SK-N-MC (cell line): Measurements from ENCODE around the gene PRND.
"Not testable (repeated sequence)": the region's sequence is repeated elsewhere in the genome, so short reads cannot be mapped to it uniquely, and the experiment has no call there.

ENCODE experiments used
- DNase-seq: peaks from one replicate; pipeline ENCODE4 v3.0.0-alpha.2; 2011; ENCODE audit warnings: low read depth, low spot score
- H3K27ac ChIP-seq: fragments of 200-600 bp; sonication (generic); 2 replicates; pipeline ENCODE4 v1.5.1; 2016; ENCODE audit warnings: mixed run types
- H3K36me3 ChIP-seq: fragments of 200-600 bp; sonication (generic); 2 replicates; pipeline ENCODE4 v1.6.1; 2017; ENCODE audit warnings: antibody characterized with exemption, low read length, mixed read lengths; ENCODE audit not compliant: insufficient read depth
- H3K4me3 ChIP-seq: fragments of 200-600 bp; sonication (generic); 2 replicates; pipeline ENCODE4 v1.5.1; 2016
- H3K9ac ChIP-seq: fragments of 200-600 bp; sonication (generic); 2 replicates; pipeline ENCODE4 v1.8.0; 2017; ENCODE audit warnings: mixed run types, mixed read lengths; ENCODE audit not compliant: insufficient read length
- H3K9me3 ChIP-seq: fragments of 200-600 bp; sonication (generic); 2 replicates; pipeline ENCODE4 v1.6.1; 2017; ENCODE audit warnings: low read depth, mild to moderate bottlenecking, antibody characterized with exemption, low read length, moderate library complexity, mixed read lengths
- EZH2 ChIP-seq: fragments of 200-600 bp; sonication (generic); IDR thresholded peaks from one replicate; pipeline ENCODE4 v1.6.1; 2017; ENCODE audit warnings: antibody characterized with exemption
- FOXP2 ChIP-seq: optimal IDR thresholded peaks from 2 replicates; pipeline ENCODE3; 2011; ENCODE audit warnings: mild to moderate bottlenecking, moderate library complexity; ENCODE audit not compliant: insufficient read depth; ENCODE audit errors: extremely low read length, control extremely low read depth
- POLR2AphosphoS5 ChIP-seq: IDR thresholded peaks from 2 replicates; pipeline ENCODE4 v1.6.1; 2012; ENCODE audit warnings: mild to moderate bottlenecking, low read depth, low read length, borderline replicate concordance

Gene PRND

GRCh38 chr20:4765681-4766080 is 44.0 kb downstream of the PRND start:
- no peak for TF ChIP-seq EZH2
- no peak for TF ChIP-seq POLR2AphosphoS5
- no peak for DNase-seq
- no peak overlapping the region for H3K4me3 ChIP-seq
- no peak overlapping the region for H3K9ac ChIP-seq
- no peaks in the 10 kb centered on the region for H3K9me3 ChIP-seq
- no peak overlapping the region for H3K27ac ChIP-seq
- no peaks in the 10 kb centered on the region for H3K36me3 ChIP-seq

- no peak for DNase-seq
- Histone ChIP-seq H3K27ac (no peak overlapping the region), H3K36me3 (no peaks in the 10 kb centered on the region), H3K4me3 (no peak overlapping the region), H3K9me3 (no peaks in the 10 kb centered on the region), H3K9ac (no peak overlapping the region)
- TF ChIP-seq EZH2 (no peak), POLR2AphosphoS5 (no peak)
These were observed 44.9 kb downstream of the PRND start for GRCh38 chr20:4766631-4767030.

- H3K9ac ChIP-seq: no peak overlapping the region
- no peak overlapping the region for H3K4me3 ChIP-seq
- H3K27ac ChIP-seq: no peak overlapping the region
- H3K36me3 ChIP-seq: no peaks in the 10 kb centered on the region
- TF ChIP-seq FOXP2: no peak
- TF ChIP-seq EZH2: no peak
- no peak for TF ChIP-seq POLR2AphosphoS5
- DNase-seq: no peak
- H3K9me3 ChIP-seq: no peaks in the 10 kb centered on the region
These were observed 45.4 kb downstream of the PRND start for GRCh38 chr20:4767084-4767483.

DNA sequence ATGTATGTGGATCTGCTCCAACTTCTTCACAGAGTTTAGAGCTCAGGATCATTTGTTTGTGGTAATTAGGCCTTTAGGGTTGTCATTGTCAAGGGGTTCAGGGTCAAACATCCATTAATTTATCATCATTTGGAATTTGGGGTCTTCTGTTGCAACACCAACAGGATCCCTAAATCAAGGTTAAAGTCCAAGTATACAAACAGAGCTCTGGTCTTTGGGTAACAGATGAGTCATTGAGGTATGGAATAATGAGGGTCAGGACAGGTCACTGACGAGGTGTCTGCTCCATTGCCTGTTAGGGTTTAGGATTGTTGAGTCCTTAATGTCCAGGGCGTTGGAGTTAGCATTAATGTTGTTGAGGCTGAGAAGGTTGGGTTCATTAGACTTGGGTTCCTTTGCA is 47.6 kb downstream of the PRND start:
- H3K27ac ChIP-seq: no peak overlapping the region
- no peaks in the 10 kb centered on the region for H3K9me3 ChIP-seq
- no peak for DNase-seq
- H3K36me3 ChIP-seq: no peaks in the 10 kb centered on the region
- H3K9ac ChIP-seq: no peak overlapping the region
- TF ChIP-seq EZH2: no peak
- H3K4me3 ChIP-seq: no peak overlapping the region

- Histone ChIP-seq H3K9me3 (no peaks in the 10 kb centered on the region), H3K27ac (no peak overlapping the region), H3K4me3 (no peak overlapping the region), H3K9ac (no peak overlapping the region), H3K36me3 (no peaks in the 10 kb centered on the region)
- TF ChIP-seq EZH2: no peak
- no peak for TF ChIP-seq POLR2AphosphoS5
- no peak for TF ChIP-seq FOXP2
- DNase-seq: no peak
These were observed 48.3 kb downstream of the PRND start for GRCh38 chr20:4770026-4770425.

GRCh38 chr20:4771004-4771403 is 49.3 kb downstream of the PRND start:
- TF ChIP-seq FOXP2 (no peak), POLR2AphosphoS5 (no peak), EZH2 (no peak)
- Histone ChIP-seq H3K36me3 (no peaks in the 10 kb centered on the region), H3K27ac (no peak overlapping the region), H3K4me3 (no peak overlapping the region), H3K9me3 (no peaks in the 10 kb centered on the region), H3K9ac (no peak overlapping the region)
- DNase-seq: no peak

DNA sequence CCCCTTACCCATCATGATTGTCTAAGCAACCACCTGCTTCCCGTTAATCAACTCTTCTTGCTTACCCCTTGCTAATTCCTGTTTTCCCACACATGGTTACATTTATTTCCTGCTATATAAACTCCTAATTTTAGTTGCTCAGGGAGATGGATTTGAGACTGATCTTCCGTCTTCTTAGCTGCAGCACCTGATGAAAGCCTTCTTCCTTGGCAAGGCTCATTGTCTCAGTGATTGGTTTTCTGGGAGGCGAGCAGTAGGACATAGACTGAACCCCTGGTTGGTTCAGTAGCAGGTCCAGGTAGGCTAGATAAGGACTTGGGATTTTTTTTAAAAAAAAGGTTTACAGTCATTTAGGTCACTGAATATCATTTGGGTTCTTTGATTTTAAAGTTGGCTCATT is 50.4 kb downstream of the PRND start:
- Histone ChIP-seq H3K36me3 (no peaks in the 10 kb centered on the region), H3K27ac (no peak overlapping the region), H3K9me3 (no peaks in the 10 kb centered on the region), H3K4me3 (no peak overlapping the region), H3K9ac (no peak overlapping the region)
- TF ChIP-seq EZH2: no peak
- no peak for TF ChIP-seq FOXP2
- no peak for TF ChIP-seq POLR2AphosphoS5
- DNase-seq: no peak

DNA sequence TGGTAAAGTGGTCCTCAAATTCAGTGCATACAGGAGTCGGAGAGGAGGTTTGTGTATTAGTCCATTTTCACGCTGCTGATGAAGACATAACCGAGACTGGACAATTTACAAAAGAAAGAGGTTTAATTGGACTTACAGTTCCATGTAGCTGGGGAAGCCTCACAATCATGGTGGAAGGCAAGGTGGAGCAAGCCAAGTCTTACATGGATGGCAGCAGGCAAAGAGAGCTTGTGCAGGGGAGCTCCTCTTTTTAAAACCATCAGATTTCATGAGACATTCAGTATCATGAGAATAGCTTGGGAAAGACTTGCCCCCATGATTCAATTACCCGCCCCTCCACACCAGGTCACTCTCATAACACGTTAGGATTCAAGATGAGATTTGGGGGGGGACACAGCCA is 51.3 kb downstream of the PRND start:
- H3K36me3 ChIP-seq, H3K27ac ChIP-seq, H3K4me3 ChIP-seq, DNase-seq, H3K9me3 ChIP-seq, H3K9ac ChIP-seq: not testable (repeated sequence)

GRCh38 chr20:4773736-4774135 is 52.0 kb downstream of the PRND start:
- H3K36me3 ChIP-seq: no peaks in the 10 kb centered on the region
- DNase-seq: no peak

GRCh38 chr20:4774207-4774606 is 52.5 kb downstream of the PRND start:
- no peak for TF ChIP-seq POLR2AphosphoS5
- no peak for TF ChIP-seq EZH2
- TF ChIP-seq FOXP2: no peak
- Histone ChIP-seq H3K9ac (no peak overlapping the region), H3K27ac (no peak overlapping the region), H3K4me3 (no peak overlapping the region), H3K36me3 (no peaks in the 10 kb centered on the region), H3K9me3 (no peaks in the 10 kb centered on the region)
- no peak for DNase-seq

More at GRCh38 chr20:4773736-4774135, 52.0 kb downstream of the PRND start:
- no peak overlapping the region for H3K4me3 ChIP-seq
- TF ChIP-seq EZH2: no peak
- no peak for TF ChIP-seq POLR2AphosphoS5
- TF ChIP-seq FOXP2: no peak
- H3K9ac ChIP-seq: no peak overlapping the region
- H3K9me3 ChIP-seq: no peaks in the 10 kb centered on the region
- H3K27ac ChIP-seq: no peak overlapping the region
